HG02981 (cell line): ENCODE measurements around the gene IGFL2.
"Not testable (repeated sequence)": the region's sequence is repeated elsewhere in the genome, so short reads cannot be mapped to it uniquely, and the experiment has no call there.

Source experiments
- ATAC-seq: cut with Tn5 transposase; IDR thresholded peaks from one replicate; pipeline ENCODE4 v1.9.1; 2021; ENCODE audit warnings: mild to moderate bottlenecking, moderate library complexity; ENCODE audit not compliant: unreplicated experiment

The IGFL2 gene

DNA sequence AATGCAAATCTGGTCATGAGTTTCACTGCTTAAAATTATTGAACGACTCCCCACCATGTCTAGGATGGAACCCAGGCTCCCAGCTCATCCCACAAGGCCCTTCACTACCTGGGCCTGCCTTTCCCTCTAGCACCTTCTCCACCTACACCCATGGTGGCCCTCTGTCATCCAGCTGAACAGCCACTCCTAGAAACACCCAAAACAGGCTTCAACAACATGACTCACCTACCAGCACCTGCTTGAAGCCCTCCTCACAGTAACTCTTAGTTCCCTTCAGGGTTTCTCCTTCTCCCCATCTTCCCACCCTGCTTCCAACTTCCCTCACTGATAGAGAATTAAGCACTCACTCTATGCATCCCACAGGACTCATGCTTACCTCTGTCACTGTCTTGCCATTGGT is 6.6 kb upstream of the IGFL2 start:
- no peak for ATAC-seq

DNA sequence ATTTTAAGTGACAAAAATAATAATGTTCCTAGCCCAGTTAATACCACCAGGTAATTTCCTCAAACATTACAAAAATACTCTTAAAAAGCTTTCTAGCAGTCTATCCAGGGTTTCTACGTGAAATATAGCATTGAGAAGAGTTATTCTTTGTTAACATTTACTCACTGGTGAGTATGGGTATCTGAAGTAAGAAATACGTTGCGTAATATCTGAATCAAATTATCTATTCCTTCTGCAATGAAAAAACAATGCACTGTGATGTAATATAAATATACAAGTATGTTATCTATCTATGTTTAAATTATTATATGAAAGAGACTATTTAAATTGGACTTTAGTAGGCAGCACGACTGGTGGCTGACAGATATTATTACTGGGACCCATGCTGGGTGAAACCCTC is 5.7 kb upstream of the IGFL2 start:
- ATAC-seq, result no peak

DNA sequence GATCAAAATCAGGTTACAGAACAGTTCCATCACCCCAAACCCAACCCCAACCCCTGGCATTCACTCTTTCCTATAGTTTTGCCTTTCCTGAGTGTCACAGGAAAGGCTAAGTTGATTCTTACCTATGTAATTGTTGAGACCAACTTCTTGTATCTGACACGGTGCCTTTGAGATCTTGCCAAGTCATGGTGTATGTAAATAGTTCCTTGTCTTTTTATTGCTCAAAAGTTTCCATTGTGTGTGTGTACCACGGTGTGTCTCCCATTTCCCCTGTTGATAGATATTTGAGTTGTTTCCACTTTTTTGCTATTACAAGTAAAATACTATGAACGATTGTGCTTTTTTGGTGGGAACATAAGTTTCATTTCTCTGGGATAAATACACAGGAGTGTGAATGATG is 3.3 kb upstream of the IGFL2 start:
- no peak for ATAC-seq

DNA sequence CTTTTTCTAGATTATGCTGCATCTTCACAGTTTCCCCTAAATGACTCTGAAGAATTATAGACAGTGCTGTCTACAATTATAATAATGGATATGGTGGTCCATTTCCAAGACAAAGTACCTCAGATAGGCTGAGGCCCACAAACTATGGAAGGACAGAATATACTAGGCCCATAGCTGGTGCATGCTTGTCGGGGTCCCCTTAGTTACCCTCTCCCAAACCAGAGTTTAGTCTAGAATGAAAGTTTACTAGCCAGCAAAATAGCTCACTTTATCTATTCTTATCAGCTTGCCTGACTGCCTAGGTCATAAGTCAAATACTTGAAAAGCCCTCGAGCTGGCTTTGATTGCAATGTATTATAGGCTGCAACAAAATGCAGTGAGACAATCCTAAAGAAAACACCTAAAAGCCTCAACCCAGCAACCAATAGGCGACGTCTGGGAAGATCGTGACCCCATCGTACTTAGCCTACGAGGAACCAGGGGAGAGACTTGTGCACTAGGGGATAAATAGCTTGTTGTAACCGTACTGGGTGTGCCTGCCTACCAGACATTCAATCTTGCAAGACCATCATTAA is 785 bp upstream of the IGFL2 start:
- no peak for ATAC-seq

DNA sequence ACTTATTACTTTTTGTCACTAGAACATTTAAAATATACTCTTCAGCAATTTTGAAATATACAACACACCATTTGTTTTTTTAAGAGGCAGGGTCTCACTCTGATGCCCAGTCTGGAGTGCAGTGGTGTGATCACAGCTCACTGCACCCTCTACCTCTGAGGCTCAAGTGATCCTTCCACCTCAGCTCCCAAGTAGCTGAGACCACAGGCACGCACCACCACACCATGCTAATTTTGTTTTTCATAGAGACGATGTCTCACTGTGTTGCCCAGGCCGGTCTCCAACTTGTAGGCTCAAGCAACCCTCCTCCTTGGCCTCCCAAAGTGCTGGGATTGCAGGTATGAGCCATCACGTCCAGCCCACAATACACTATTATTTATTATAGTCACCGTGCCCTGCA is 2.6 kb downstream of the IGFL2 start:
- ATAC-seq, result no peak

DNA sequence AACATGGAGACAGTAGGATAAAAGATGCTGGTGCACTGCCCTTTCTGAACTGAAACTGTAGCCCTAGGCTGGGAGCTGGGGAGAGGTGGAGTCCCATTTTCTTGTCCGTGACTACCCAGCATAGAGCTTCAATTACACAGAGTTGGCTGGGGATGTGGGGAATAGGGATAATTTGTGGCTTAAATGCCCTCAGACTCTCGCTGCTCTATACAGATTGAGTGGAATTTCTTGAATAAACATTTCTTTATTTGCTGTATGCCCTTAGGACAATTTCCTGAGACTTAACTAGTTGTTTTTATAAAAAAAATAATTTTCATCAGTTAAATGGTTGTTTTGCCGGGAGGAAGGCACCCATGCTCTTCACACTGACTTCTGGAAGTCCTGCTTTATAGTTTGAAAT is 7.2 kb downstream of the IGFL2 start:
- ATAC-seq, result no peak

DNA sequence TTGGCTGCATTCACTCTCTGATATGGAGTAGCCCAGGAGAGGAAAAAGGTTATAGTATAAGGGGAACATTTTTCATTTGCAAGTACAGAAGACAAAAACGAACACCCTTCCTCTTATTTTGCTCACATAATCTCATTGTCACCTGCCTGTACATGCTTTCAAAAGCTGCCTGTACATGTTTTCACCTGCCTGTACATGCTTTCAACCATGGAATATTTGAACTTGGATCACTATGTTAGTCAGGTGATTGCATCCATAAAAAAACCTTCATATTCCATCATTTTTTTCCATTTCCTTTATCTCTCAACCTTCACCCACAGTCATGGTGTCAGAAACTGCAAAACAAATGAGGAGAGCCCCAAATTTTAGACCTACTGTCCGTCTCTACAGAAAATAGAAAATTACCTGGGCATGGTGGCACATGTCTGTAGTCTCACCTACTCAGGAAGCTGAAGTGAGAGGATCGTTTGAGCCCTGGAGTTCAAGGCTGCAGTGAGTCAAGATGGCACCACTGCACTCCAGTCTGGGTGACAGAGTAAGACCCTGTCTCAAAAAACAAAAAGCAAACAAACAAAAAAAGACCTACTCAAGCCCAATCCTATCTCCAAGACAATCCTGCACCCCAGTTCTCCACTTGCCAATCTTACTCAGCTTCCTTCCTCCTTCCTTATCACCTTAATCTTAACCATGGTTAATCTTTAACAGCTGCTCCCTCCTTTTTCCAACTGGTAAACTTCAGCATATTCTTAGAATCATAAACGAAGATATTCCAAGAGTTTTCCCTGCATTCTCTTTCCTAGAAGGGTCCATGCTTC is 11.6 kb downstream of the IGFL2 start:
- no peak for ATAC-seq

DNA sequence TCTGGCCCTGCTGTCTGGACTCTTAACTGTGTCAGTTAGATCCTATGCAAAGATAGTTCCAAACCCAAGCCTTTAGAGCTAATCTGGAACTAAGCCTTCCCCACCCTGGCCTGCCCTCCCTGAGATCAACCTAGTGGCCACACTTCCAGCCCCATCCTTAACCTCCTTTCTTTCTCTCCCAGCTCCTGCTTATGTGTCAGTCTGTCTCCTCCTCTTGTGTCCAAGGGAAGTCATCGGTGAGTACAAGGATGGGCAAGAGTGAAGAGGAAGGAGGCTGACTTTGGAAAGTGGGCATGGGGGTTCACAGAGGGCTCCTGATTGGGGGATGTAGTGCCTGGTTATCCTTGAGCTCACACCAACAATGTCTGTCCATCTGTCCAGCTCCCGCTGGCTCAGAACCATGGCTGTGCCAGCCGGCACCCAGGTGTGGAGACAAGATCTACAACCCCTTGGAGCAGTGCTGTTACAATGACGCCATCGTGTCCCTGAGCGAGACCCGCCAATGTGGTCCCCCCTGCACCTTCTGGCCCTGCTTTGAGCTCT is 12.3 kb downstream of the IGFL2 start:
- ATAC-seq, result no peak

DNA sequence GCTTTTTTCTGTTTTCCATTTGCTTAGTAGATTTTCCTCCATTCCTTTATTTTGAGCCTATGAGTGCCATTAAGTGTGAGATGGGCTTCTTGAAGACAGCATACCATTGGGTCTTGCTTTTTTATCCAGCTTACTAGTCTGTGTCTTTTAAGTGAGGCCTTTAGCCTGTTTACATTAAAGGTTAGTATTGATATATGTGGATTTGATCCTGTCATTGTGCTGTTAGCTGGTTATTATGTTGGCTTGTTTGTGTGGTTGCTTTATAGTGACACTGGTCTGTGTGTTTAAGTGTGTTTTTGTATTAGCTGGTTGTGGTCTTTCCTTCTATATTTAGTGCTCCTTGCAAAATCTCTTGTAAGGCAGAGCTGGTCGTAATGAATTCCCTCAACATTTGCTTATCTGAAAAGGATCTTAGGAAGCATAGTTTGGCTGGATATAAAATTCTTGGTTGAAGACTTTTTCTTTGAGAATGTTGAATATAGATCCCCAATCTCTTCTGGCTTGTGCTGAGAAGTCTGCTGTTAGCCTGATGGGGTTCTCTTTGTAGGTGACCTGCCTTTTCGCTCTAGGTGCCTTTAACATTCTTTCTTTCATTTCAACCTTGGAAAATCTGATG is 13.7 kb downstream of the IGFL2 start:
- not testable (repeated sequence) for ATAC-seq

DNA sequence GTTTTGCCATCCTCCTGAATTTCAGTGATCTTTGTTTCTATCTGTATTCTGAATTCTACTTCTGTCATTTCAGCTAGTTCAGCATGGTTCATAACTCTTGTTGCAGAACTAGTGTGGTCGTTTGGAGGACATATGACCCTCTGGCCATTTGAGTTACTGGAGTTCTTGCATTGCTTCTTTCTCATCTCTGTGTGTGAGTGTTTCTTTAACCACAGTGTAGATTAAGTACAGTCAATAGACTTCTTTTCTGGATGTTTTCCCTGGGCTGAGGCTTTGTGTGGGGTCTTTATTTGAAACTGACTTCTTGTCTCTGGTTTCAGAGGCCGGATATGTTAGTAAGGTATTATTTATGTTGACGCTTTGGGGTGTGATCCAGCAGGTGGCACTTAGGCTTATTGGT is 14.7 kb downstream of the IGFL2 start:
- ATAC-seq, result no peak

DNA sequence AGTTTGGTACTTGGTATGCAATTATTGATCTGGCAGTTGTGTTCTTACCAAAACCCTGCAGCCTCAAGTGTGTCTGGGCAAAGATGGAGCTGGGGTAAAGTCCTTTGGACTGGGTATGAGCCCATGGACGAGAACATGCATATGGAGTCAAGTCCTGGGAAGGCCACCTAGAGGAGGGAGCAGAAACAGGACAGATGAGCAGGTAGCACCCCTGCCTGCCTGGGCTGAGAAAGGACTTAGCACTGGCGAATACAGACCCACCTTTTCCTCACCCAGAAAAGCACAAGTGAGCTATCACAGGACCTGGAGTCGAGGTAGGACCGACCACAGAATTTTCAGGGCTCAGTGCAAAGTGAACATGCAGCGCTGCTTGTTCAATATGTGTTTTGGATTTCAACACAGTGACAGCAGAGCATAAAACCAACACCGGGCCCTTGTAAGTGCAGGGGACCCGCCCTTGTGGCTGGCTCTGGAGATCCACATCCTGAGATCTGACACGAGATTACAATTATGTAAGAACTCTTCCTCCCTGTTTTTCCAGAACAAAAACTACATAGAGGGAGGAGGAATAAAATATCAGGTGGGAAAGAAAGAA is 25.9 kb downstream of the IGFL2 start:
- ATAC-seq, result no peak

DNA sequence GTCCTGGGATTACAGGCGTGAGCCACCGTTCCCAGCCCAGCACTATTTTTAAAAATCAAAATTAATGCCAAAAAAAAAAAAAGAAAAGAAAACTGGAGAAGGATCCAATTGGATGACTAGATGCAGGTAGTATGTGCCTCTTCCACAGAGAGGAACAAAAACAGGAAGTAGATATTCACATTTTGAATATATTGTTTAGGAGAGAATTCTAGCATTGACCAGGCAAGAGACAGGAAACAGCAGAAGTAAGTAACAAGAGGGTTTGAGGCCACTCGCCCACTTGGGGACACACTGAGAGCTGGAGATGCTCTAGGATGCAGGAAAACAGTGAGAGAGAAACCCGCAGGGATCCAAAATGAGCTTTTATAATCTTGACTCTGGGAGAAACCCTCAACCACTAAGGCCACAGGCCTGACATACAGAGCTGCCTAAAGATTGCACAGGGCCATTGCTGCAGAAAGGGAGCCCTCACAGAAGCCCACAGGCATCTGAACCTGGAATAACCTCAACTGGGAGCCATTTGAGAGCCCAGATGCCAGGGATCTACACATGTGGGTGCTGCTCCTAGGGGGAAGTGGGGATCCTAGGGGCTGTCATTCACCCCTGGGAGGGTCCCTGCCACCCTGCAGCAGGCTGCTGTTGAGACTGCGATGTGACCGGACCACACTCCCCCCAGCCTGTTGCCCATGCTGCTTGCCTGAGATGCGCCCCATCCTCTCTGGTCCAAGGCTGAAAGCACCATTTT is 28.2 kb downstream of the IGFL2 start:
- no peak for ATAC-seq

DNA sequence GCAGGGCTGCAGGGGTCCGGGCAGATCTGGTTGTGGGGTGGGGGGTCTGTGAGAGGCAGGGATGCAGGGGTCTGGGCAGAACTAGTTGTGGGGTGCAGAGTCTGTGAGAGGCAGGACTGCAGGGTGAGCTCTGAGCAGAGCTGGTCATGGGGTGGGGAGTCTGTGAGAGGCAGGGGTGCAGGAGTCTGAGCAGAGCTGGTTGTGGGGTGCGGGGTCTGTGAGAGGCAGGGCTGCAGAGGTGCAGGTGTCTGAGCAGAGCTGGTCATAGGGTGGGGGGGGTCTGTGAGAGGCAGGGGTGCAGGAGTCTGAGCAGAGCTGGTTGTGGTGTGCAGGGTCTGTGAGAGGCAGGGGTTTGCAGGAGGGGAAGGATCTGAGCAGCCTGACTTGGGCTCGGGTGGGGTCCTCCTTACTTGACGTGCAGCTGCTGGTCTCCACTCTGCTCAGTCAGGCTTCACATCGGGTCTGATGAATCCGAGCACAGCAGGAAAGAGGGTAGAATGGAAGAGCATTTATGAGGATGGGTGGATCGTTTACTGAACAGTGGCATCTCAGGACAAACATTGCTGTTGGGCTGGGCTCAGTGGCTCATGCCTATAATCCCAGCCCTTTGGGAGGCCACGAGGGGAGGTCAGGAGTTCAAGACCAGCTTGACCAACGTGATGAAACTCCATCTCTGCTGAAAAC is 31.2 kb downstream of the IGFL2 start:
- no peak for ATAC-seq

DNA sequence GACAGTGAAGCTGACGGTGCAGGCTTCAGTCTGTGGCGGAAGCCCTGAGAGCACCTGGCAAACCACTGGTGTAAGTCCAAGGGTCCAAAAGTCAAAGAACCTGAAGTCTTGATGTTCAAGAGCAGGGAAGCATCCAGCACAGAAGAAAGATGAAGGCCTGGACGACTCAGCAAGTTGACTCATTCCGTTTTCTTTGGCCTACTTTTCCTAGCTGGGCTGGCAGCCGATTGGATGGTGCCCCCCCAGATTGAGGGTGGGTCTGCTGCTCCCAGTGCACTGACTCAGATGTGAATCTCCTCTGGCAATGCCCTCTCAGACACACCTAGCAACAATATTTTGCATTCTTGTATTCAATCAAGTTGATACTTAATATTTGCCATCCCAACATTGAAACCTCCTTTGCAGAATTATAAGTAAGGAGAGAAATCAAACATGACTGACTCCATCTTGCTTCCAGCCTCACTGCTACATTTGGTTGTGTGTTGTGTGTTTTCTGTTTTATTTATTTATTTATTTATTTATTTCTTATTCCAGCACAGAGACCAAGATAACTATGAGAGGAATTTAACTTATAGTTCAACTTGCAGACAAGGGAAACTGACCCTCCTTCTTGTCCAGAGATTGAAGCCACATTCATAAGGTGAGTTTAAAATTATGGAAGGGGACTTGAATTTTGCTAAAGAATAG is 32.8 kb downstream of the IGFL2 start:
- ATAC-seq, result no peak

DNA sequence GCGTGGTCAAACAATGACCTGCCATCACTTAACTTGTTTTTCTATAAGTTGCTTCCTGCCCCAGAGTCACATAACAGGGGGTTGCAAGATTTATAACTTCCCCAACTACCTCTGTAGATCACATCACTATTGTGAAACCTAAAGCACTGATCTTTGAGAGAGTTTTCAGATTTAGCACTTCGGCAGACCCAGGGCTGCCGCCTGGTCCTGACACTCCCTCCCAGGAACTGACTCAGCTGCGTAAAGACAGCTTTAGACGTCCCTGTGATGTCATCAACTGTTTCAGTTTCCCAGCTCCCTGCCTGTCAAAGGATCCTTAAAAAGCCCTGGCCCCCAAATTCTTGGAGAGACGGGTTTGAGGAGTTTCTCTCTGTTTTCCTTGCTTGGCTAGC is 33.3 kb downstream of the IGFL2 start:
- no peak for ATAC-seq

DNA sequence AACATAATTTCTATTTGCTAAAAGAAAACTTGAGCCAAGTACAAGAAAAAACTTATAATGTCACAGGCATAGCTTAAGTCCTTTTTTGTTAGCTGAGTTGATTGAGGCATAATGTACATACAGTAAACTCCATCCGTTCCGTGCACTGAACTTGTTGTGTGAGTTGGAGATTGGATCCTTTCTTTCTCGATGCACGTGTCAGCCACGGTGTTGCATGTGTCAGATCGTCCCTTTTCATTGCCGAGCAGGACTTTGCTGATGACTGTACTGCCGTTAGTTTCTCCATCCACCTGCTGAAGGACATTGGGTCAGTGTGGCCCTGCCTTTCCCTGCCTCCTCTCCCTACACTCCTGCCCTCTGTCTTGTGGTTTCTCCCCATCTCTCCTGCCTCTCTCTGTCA is 34.4 kb downstream of the IGFL2 start:
- ATAC-seq, result no peak

DNA sequence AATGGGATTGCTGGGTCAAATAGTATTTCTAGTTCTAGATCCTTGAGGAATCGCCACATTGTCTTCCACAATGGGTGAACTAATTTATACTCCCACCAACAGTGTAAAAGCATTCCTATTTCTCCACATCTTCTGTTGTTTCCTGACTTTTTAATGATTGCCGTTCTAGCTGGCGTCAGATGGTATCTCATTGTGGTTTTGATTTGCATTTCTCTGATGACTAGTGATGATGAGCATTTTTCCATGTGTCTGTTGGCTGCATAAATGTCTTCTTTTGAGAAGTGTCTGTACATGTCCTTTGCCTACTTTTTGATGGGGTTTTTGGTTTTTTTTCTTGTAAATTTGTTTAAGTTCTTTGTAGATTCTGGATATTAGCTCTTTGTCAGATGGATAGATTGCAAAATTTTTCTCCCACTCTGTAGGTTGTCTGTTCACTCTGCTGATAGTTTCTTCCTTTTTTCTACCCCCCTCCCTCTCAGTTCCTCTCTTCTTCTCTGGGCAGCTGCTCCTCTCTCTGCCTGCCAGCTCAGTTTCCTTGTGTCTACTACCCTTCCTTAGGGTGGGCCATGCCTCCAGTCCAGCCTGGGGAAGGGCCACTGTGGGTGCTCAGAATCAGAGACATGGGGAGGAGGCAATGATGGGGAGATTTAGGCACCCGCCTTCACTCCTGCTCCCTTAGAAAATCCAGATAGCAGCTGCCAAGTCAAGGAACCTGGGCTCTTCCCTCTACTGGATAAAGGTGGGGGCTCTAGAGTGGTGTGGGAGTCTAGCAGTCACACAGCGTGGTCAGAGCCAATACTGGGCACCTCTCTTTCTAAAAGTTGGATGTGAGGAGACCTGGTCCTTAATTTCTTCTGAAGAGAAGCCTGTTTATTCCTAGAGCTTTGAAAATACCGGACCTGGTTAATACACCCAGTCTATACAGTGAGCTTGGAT is 37.0 kb downstream of the IGFL2 start:
- not testable (repeated sequence) for ATAC-seq

DNA sequence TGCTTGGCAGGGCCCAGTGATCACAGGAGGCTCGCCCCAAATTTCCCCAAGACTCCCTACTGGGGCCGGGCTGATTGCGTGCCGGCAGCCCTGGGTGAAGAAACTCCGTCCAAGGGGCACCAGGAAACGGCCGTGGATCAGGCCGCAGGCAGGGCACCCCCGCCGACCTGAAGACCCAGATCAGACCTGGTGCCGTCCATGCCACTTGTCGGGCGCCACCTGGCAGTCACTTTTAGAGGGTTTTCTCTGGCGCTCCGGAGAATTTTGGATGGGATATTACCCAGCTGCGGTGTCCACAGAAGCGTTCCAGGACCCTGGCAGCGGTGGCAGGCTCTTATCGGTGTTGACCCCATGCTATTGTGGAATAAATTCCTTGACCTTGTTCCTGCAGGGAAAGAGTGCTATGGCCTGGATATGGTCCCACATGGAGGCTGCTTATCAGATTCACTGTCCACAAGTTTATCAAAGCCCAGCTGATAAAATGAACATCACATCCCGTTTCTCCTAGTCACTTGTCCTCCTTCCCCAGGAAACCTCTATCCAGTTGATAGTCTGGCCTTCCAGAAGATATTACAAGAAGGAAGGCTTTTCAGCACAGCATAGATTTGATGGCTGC is 38.2 kb downstream of the IGFL2 start:
- ATAC-seq, result no peak
